Neural cell (in vitro differentiated cells): Measurements from ENCODE around the gene OSR1.

ENCODE experiments used
- CTCF ChIP-seq: fragments of 450-650 bp; IDR thresholded peaks from 2 replicates; pipeline ENCODE4 v1.5.1; 2014; ENCODE audit warnings: antibody characterized with exemption, mild to moderate bottlenecking, moderate library complexity; ENCODE audit not compliant: poor library complexity, severe bottlenecking
- EZH2 ChIP-seq: fragments of 200-600, 300-800 bp; shearing (Covaris generic), sonication (generic); IDR thresholded peaks from 2 replicates; pipeline ENCODE4 v1.6.1; 2014; ENCODE audit warnings: antibody characterized with exemption, low read length, borderline replicate concordance, mild to moderate bottlenecking; ENCODE audit not compliant: insufficient read depth, poor library complexity, severe bottlenecking
- POLR2AphosphoS5 ChIP-seq: IDR thresholded peaks from 2 replicates; pipeline ENCODE4 v1.6.1; 2012

GRCh38 chr2:19319064-19319463, 39.4 kb downstream of the OSR1 start:
- no peak for TF ChIP-seq POLR2AphosphoS5
- TF ChIP-seq EZH2, result no peak
- no peak for TF ChIP-seq CTCF
